NCI-H2107 treated with DMSO at 0.1 percent for 48 hours (cell line): ENCODE results near the gene ALDH1L2.
"Not testable (repeated sequence)": the region's sequence is repeated elsewhere in the genome, so short reads cannot be mapped to it uniquely, and the experiment has no call there.

ENCODE experiments used
- DNase-seq: peaks from one replicate; lab custom pipeline; 2025; ENCODE audit not compliant: unreplicated experiment; lab: John Stamatoyannopoulos, UW

Gene ALDH1L2

GRCh38 chr12:104986022-104986941, 98.0 kb downstream of the ALDH1L2 start, which contains the start of gene NOPCHAP1:
TSS of gene NOPCHAP1 (plus strand) at chr12:104986316. CDS start at chr12:104986353, 37 bp downstream.
- peak; percentile 95 for DNase-seq

DNA sequence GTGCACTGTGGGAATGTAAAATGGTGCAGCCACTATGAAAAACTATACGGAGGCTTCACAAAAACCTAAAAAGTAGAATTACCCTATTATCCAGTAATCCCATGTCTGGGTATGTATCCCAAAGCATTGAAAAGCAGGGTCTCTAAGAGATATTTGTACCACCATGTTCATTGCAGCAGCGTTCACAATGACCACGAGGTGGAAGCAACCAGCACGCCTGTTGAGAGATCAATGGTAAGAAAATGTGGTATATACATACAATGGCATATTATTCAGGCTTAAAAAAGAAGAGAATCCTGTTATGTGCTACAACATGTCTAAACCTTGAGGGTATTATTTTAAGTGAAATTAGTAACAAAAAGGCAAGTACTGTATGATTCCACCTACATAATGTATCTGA, 99.1 kb downstream of the ALDH1L2 start:
- DNase-seq: no peak

DNA sequence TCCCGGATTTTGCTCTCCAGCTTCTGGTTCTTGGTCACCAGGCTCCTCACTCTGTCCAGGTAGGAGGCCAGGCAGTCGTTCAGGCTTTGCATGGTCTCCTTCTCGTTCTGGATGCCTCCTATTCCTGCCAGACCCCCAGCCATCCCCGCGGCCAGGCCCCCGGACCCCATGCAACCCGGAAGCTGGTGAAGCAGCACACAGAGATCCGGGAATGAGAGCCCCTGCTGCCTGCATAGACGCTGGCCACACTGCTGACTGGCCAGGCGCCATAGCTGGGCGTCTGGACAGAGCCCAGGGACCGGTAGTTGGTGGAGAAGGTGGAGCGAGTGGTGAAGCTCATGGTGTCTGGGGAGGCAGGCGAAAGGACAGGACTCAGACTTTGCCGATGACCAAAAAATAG, 106.6 kb downstream of the ALDH1L2 start:
- DNase-seq: not testable (repeated sequence)

DNA sequence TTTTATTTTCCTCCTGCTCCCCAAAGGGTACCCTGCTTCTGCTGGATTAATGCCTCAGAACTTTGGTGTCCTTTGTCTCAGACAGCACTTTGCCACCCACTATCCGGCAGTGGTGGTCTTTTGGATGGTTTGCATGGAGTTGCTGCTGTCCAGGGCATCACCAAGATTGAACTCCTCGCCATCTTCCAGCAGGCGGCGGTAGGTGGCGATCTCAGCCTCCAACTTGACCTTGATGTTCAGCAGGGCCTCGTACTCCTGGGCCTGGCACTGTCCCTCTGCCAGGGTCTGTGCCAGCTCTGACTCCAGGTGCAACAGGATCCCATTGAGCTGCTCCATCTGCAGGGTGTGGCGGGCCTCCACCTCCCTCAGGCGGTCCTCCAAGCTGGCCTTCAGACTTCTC, 107.6 kb downstream of the ALDH1L2 start:
- DNase-seq: no peak

DNA sequence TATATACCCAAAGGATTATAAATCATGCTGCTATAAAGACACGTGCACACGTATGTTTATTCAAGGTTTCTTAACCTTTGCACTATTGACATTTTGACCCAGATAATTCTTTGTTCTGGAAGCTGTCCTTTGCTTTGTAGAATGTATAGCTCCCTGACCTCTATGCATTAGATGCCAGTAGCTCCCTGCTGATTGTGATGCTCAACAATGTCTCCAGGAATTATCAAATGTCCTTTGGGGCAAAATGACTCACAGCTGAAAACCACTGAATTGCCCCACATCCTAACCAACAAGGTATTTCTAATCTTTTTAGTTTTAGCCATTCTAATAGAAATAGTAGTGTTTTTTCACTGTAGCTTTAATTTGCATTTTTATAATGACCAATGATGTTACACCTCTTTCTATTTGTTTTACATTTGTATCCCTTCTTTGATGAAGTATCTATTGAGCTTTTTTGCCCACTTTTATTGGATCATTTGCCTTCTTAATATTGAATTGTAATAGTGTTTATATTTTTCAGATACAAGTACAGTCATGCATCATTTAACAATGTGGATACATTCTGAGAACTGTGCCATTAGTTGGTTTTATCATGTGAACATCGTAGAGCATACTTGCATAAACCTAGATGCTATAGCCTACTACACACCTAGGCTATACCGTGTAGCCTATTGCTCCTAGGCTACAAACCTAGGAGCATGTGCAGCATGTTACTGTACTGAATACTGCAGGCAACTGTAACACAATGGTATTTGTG, 108.5 kb downstream of the ALDH1L2 start:
- DNase-seq: no peak

DNA sequence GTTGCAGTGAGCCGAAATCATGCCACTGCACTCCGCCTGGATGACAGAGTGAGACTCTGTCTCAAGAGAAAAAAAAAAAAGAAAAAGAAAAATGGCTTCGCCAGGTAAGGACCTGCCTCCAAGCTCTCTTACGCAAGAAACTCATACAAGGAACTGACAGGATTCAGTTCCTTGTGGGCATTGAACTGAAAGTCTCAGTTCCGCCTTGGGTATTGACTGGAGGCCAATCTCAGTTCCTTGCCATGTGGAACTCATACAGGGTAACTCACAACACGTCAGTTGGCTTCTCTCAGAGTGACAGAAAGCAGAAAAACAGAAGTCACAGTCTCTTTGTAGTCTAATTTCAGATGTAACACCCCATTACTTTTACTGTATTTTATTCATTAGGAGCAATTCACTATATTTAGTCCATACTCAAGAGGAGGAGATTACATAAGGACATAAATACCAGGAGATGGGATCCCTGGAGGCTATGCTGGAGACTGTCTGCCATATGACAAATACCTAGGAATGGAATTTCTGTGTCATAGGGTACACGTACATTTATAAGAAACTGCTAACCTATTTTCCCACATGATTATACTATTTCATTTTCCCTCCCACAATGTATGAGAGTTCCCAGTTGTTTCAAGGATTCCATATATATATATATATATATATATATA, 109.5 kb downstream of the ALDH1L2 start:
- no peak for DNase-seq

DNA sequence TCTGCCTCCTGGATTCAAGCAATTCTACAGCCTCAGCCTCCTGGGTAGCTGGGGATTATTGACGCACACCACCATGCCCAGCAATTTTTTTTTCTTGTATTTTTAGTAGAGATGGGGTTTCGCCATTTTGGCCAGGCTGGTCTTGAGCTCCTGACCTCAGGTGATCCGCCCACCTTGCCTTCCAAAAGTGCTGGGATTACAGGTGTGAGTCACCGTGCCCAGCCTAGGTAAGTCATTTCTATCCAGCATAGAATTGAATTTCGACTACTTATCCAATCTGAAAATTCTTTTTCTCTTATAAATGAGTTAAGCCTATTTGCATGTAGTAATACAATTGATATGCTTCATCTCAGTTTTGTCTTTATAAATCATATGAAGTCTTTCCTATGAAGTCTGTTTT, 111.0 kb downstream of the ALDH1L2 start:
- no peak for DNase-seq

GRCh38 chr12:104971306-104971705, 113.0 kb downstream of the ALDH1L2 start:
- no peak for DNase-seq
